Measurements from ENCODE around the gene SLC19A1. TPM values are rescaled to one million over a fixed set of nuclear protein-coding genes. Genes with fewer than 3 reads are reported as not detected.

Gene SLC19A1
- total and polyA plus RNA-seq, 4 donors, result 8.4 to 28.0 (median 13.0) TPM

- no peak for TF ChIP-seq RAD21 (IDR thresholded peaks at IDR 0.05)
- TF ChIP-seq, protein P1, sequence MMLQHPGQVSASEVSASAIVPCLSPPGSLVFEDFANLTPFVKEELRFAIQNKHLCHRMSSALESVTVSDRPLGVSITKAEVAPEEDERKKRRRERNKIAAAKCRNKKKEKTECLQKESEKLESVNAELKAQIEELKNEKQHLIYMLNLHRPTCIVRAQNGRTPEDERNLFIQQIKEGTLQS (IDR thresholded peaks at IDR 0.05), result no peak
- TF ChIP-seq HNF4A (conservative IDR thresholded peaks at IDR 0.05), result no peak
- TF ChIP-seq CTCF (IDR thresholded peaks at IDR 0.05; ENCODE audit: low read depth, low read length, missing input control), result no peak
- no peak for TF ChIP-seq GABPA (IDR thresholded peaks at IDR 0.05 in 1 of 2, conservative IDR thresholded peaks at IDR 0.05 in 1 of 2)
- TF ChIP-seq JUND (IDR thresholded peaks at IDR 0.05), result no peak
- TF ChIP-seq YY1 (IDR thresholded peaks at IDR 0.05), result no peak
- TF ChIP-seq FOXA2 (IDR thresholded peaks at IDR 0.05), result no peak
- no peak for TF ChIP-seq NR2F2 (IDR thresholded peaks at IDR 0.05)
- TF ChIP-seq EGR1 (IDR thresholded peaks at IDR 0.05; ENCODE audit: low read depth in 2 of 2), result no peak
- TF ChIP-seq TAF1 (conservative IDR thresholded peaks at IDR 0.05), result no peak
- TF ChIP-seq HNF4G (IDR thresholded peaks at IDR 0.05), result no peak
- TF ChIP-seq, protein P2, sequence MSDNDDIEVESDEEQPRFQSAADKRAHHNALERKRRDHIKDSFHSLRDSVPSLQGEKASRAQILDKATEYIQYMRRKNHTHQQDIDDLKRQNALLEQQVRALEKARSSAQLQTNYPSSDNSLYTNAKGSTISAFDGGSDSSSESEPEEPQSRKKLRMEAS (IDR thresholded peaks at IDR 0.05), result no peak
- TF ChIP-seq, protein P3, sequence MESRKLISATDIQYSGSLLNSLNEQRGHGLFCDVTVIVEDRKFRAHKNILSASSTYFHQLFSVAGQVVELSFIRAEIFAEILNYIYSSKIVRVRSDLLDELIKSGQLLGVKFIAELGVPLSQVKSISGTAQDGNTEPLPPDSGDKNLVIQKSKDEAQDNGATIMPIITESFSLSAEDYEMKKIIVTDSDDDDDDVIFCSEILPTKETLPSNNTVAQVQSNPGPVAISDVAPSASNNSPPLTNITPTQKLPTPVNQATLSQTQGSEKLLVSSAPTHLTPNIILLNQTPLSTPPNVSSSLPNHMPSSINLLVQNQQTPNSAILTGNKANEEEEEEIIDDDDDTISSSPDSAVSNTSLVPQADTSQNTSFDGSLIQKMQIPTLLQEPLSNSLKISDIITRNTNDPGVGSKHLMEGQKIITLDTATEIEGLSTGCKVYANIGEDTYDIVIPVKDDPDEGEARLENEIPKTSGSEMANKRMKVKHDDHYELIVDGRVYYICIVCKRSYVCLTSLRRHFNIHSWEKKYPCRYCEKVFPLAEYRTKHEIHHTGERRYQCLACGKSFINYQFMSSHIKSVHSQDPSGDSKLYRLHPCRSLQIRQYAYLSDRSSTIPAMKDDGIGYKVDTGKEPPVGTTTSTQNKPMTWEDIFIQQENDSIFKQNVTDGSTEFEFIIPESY (IDR thresholded peaks at IDR 0.05), result no peak
- TF ChIP-seq RXRA (IDR thresholded peaks at IDR 0.05), result no peak
- TF ChIP-seq REST (IDR thresholded peaks at IDR 0.05), result no peak
- no peak for TF ChIP-seq FOXA1 (IDR thresholded peaks at IDR 0.05)
- TF ChIP-seq SP1 (IDR thresholded peaks at IDR 0.05), result no peak
- H3K4me3 ChIP-seq (ENCODE audit: low read depth in 1 of 3, low read length in 3 of 3), result no peak overlapping the region
- no peak overlapping the region for H3K9ac ChIP-seq (ENCODE audit: low read depth in 1 of 2, low read length in 2 of 2)
- peaks cover 3 to 27% (median 15%) of the 10 kb centered on the region in 4 donors for H3K4me1 ChIP-seq (ENCODE audit: control insufficient read depth in 4 of 4, insufficient read depth in 4 of 4, low read length in 3 of 4)
- no peak overlapping the region for H3K27ac ChIP-seq (ENCODE audit: low read depth in 1 of 2, low read length in 2 of 2)
- 93% methylated on average over 6 of the region's 6 CpGs for WGBS
- H3K27me3 ChIP-seq (ENCODE audit: control insufficient read depth in 4 of 4, insufficient read depth in 4 of 4, low read length in 3 of 4), result no peaks in the 10 kb centered on the region
- DNase-seq (ENCODE audit: low spot score), result no peak
- H3K36me3 ChIP-seq (ENCODE audit: control insufficient read depth in 4 of 4, insufficient read depth in 3 of 4, low read depth in 1 of 4, low read length in 3 of 4), result peaks cover 22 to 54% (median 28%) of the 10 kb centered on the region in 4 donors
- H3K9me3 ChIP-seq (ENCODE audit: control insufficient read depth in 4 of 4, low read length in 3 of 4), result no peaks in the 10 kb centered on the region
Observed at GRCh38 chr21:45476582-45476981, 65.7 kb downstream of the SLC19A1 start.
